ENCODE results near the gene FYB2.

FYB2 gene

GRCh38 chr1:56755911-56756310 lies 63.3 kb downstream of the FYB2 start:
- no peak for DNase-seq (ENCODE audit: low read depth)
- H3K4me3 ChIP-seq (ENCODE audit: control insufficient read depth, low read depth, low read length) = no peak overlapping the region

GRCh38 chr1:56754708-56755479 lies 64.3 kb downstream of the FYB2 start:
- TF ChIP-seq CTCF (conservative IDR thresholded peaks at IDR 0.05; ENCODE audit: control insufficient read depth, insufficient read depth, low read depth, low read length) = no peak
- no peak overlapping the region for H3K4me3 ChIP-seq (ENCODE audit: control insufficient read depth, low read depth, low read length)
- DNase-seq (ENCODE audit: low read depth) = no peak

More at GRCh38 chr1:56755911-56756310, 63.3 kb downstream of the FYB2 start:
- TF ChIP-seq CTCF (conservative IDR thresholded peaks at IDR 0.05; ENCODE audit: control insufficient read depth, insufficient read depth, low read depth, low read length) = no peak

DNA sequence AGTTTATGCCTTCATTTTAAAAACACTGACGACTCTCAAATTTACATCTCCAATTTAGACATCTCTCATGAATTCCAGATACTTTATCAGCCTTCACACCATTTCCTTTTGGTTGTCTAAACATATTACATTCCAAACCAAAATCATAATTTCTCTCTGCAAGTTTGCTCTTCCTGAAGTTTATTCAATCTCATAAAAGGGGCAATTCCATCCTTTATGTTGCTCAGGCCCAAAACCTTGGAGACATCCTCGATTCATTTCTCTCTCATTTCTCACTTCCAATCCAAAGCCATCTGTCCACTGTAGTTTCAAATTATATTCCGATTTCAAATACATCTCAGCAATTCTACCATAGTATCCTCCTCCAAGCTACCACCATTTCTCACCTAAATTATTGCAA lies 74.0 kb downstream of the FYB2 start:
- no peak for DNase-seq (ENCODE audit: low read depth)
- no peak overlapping the region for H3K4me3 ChIP-seq (ENCODE audit: control insufficient read depth, low read depth, low read length)
- TF ChIP-seq CTCF (conservative IDR thresholded peaks at IDR 0.05; ENCODE audit: control insufficient read depth, insufficient read depth, low read depth, low read length) = no peak

- no peak overlapping the region for H3K4me3 ChIP-seq (ENCODE audit: control insufficient read depth, low read depth, low read length)
- no peak for DNase-seq (ENCODE audit: low read depth)
- TF ChIP-seq CTCF (conservative IDR thresholded peaks at IDR 0.05; ENCODE audit: control insufficient read depth, insufficient read depth, low read depth, low read length) = no peak
Observed at GRCh38 chr1:56728964-56729363, 90.2 kb downstream of the FYB2 start.

GRCh38 chr1:56726706-56727105 lies 92.5 kb downstream of the FYB2 start:
- TF ChIP-seq CTCF (conservative IDR thresholded peaks at IDR 0.05; ENCODE audit: control insufficient read depth, insufficient read depth, low read depth, low read length) = no peak
- no peak overlapping the region for H3K4me3 ChIP-seq (ENCODE audit: control insufficient read depth, low read depth, low read length)
- DNase-seq (ENCODE audit: low read depth) = no peak

GRCh38 chr1:56719171-56719570 lies 100.0 kb downstream of the FYB2 start:
- no peak for TF ChIP-seq CTCF (conservative IDR thresholded peaks at IDR 0.05; ENCODE audit: control insufficient read depth, insufficient read depth, low read depth, low read length)
- no peak for DNase-seq (ENCODE audit: low read depth)
- H3K4me3 ChIP-seq (ENCODE audit: control insufficient read depth, low read depth, low read length) = no peak overlapping the region

All from fibroblast of mammary gland (primary cell).